Natural killer cell treated with Interleukin-12 subunit alpha and Interleukin-12 subunit beta and Interleukin-15 and Interleukin-18, amount 100 ng/mL, for 72 hours (primary cell): Measurements from ENCODE around the gene HOXD13. TPM values are rescaled to one million over a fixed set of nuclear protein-coding genes. Genes with fewer than 3 reads are reported as not detected.

Experiments used
- ATAC-seq, 2 donors: fragments of 150-1000 bp; cut with Tn5 transposase in 1 of 2; sonication (Bioruptor Pico), chemical (Tn5 transposase) in 1 of 2; 2 replicates each; pipeline ENCODE4 v1.10.0; 2021
- DNase-seq: peaks from one replicate; pipeline ENCODE4 v3.0.0; 2022; ENCODE audit warnings: low spot score
- H3K27ac Mint-ChIP-seq, 2 donors: 1 replicate in 1 of 2; 2 replicates in 1 of 2; pipeline ENCODE4 v1.8.0; 2022; ENCODE audit warnings: mixed read lengths in 2 of 2, mild to moderate bottlenecking in 1 of 2, moderate library complexity in 1 of 2
- H3K27me3 Mint-ChIP-seq, 2 donors: 1 replicate in 1 of 2; 2 replicates in 1 of 2; pipeline ENCODE4 v1.8.0; 2022; ENCODE audit warnings: mixed read lengths in 2 of 2
- H3K36me3 Mint-ChIP-seq: one replicate; pipeline ENCODE4 v1.8.0; 2022; ENCODE audit warnings: mixed read lengths
- H3K4me1 Mint-ChIP-seq, 2 donors: 1 replicate in 1 of 2; 2 replicates in 1 of 2; pipeline ENCODE4 v1.8.0; 2022; ENCODE audit warnings: low read depth in 2 of 2, mixed read lengths in 2 of 2, mild to moderate bottlenecking in 1 of 2
- H3K4me3 Mint-ChIP-seq: one replicate; pipeline ENCODE4 v1.8.0; 2022; ENCODE audit warnings: mixed read lengths
- H3K9me3 Mint-ChIP-seq: 2 replicates; pipeline ENCODE4 v1.8.0; 2022; ENCODE audit warnings: mixed read lengths
- total RNA-seq, 2 donors: library from RNA; stranded (reverse); gene quantifications; one replicate each; pipeline ENCODE4 v1.2.3, GENCODE V29; 2022

Gene HOXD13
- total RNA-seq, 2 donors from 2014 or later, result not detected

DNA sequence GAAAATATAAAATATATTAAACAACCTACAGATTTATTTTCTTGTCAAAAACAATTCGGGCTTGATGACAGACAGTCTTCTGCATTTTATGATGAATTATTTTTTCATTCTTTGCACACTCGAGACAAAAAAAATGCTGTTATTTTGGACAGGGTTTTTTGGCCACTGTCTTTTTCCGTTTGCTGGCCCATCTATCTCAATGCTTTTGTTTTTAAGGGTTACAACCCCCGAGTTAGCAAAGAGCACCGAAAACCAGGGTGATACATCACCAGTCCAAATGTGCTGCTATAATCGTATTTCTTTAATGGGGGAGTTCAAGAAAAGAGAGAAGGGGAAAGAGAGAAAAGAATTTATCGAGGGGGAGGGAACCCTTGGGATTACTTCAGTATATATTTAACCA lies 16.5 kb upstream of the HOXD13 start:
- no peaks in the 10 kb centered on the region for H3K9me3 Mint-ChIP-seq
- H3K27ac Mint-ChIP-seq, result no peak overlapping the region
- DNase-seq (no peak), ATAC-seq (no peak)
- H3K36me3 Mint-ChIP-seq, result peaks cover 30% of the 10 kb centered on the region
- peaks cover 5 to 7% of the 10 kb centered on the region in 2 donors for H3K4me1 Mint-ChIP-seq
- no peak overlapping the region for H3K4me3 Mint-ChIP-seq
- peaks cover 48 to 65% of the 10 kb centered on the region in 2 donors for H3K27me3 Mint-ChIP-seq

DNA sequence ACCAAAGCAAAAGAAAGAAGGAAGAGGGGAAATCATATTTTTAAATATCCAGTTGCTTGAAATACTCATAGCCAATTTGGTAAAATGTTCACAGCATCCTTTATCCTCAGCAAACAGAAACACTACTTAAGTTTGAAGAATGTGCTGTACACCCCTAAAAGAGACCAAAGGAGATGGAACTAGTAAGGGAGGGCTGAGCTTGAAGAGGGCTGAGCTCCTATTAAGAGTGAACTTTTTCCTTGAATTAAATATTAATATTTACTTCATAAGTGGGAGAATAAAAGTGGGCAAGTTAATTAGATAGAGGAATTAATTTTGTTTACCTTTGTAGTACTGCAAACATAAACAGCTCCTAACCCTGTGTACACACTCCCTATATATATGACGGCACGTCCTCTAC lies 15.7 kb upstream of the HOXD13 start:
- no peak for DNase-seq
- peaks cover 36% of the 10 kb centered on the region for H3K36me3 Mint-ChIP-seq
- no peak overlapping the region for H3K27ac Mint-ChIP-seq
- H3K4me3 Mint-ChIP-seq, result no peak overlapping the region
- peaks cover 51 to 67% of the 10 kb centered on the region in 2 donors for H3K27me3 Mint-ChIP-seq
- no peaks in the 10 kb centered on the region for H3K9me3 Mint-ChIP-seq
- H3K4me1 Mint-ChIP-seq, result peaks cover 5 to 7% of the 10 kb centered on the region in 2 donors
- ATAC-seq, result no peak

DNA sequence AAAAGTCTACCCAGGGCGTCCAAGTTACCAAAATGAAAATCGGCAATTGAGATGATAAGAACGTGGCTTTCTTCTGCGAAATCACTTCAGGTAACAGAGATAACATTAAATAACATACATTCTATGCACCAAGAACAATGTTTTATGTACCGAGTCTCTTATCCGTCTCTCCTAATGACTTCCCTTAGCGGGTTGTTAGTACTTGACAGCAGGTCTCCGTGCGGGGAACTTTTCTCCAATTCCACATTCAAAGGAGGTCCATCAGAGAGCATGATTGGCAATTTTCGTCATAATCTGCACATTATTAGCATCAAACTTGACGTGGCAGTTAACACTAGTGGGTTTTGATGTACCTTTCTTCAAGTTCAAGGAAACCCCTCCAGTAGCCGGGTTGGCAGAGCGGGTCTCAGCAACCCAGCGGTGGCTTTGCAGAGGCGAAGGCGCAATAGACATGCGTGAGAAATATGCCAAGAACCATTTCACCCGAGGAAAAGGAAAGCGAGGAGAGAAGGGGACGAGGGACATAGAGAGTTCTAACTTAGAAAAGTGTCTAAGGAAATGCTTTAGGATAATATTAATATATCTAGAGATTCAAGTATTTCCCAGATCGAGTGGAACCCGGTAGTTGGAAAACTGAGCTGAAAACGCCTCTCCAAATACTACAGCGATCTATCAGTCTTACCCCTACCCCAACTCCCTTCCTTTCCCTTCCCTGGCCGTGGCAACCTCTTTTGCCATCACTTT lies 13.8 kb upstream of the HOXD13 start:
- Mint-ChIP-seq H3K27me3 (peaks cover 42 to 71% of the 10 kb centered on the region in 2 donors), H3K4me3 (peak overlapping the region; percentile 65), H3K27ac (peak overlapping the region; percentile 51 to 77), H3K4me1 (peaks cover 5 to 8% of the 10 kb centered on the region in 2 donors), H3K9me3 (no peaks in the 10 kb centered on the region), H3K36me3 (peaks cover 40% of the 10 kb centered on the region)
- DNase-seq (no peak), ATAC-seq (no peak)

GRCh38 chr2:176079285-176079830 lies 13.2 kb upstream of the HOXD13 start:
- DNase-seq (no peak), ATAC-seq (no peak)
- H3K36me3 Mint-ChIP-seq, result peaks cover 42% of the 10 kb centered on the region
- peaks cover 45 to 72% of the 10 kb centered on the region in 2 donors for H3K27me3 Mint-ChIP-seq
- peak overlapping the region; percentile 51 to 77 for H3K27ac Mint-ChIP-seq
- H3K9me3 Mint-ChIP-seq, result no peaks in the 10 kb centered on the region
- H3K4me1 Mint-ChIP-seq, result peaks cover 5 to 9% of the 10 kb centered on the region in 2 donors
- H3K4me3 Mint-ChIP-seq, result peak overlapping the region; percentile 65

DNA sequence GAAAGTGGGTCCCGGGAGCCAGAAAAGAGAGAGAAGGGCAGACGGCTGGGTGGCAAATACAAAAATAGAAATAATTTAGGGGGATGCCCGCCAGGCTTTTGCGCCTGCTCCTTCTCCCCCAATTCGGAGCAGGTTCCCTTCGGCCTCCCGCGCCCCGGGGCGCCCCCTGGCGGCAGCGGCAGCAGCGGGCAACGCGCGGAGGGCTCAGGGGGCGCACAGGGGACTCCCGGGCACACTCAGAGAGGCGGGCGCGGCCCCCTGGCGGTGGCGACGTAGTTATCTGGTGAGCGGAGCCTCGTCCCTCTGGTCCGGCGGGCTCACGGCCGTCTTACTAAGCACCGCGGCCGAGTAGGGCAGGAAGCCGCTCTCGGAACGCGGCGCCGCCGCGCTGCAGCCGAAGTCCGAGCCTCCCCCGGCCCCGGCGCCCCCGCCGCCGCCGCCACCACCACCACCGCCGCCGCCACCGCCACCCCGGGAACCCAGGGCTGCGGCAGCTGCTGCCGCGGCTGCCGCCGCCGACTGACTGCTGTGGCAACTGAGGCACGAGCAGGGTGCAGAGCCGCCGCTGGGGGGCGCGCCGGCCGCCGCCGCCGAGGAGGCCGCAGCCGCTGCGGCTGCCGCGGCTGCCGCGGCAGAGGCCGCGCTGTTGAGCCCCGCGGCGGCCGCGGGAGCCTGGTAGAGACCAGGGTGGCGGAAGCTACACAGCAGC lies 12.5 kb upstream of the HOXD13 start:
- DNase-seq (no peak), ATAC-seq (peak in 1 of 2 donors; percentile 57)
- H3K27me3 Mint-ChIP-seq, result peaks cover 49 to 72% of the 10 kb centered on the region in 2 donors
- H3K9me3 Mint-ChIP-seq, result no peaks in the 10 kb centered on the region
- peak overlapping the region in 1 of 2 donors; percentile 77 for H3K27ac Mint-ChIP-seq
- peaks cover 40% of the 10 kb centered on the region for H3K36me3 Mint-ChIP-seq
- H3K4me3 Mint-ChIP-seq, result peak overlapping the region; percentile 65
- H3K4me1 Mint-ChIP-seq, result peaks cover 5 to 9% of the 10 kb centered on the region in 2 donors

GRCh38 chr2:176080540-176081375 lies 11.8 kb upstream of the HOXD13 start:
- peaks cover 5 to 9% of the 10 kb centered on the region in 2 donors for H3K4me1 Mint-ChIP-seq
- H3K4me3 Mint-ChIP-seq, result peak overlapping the region; percentile 32

DNA sequence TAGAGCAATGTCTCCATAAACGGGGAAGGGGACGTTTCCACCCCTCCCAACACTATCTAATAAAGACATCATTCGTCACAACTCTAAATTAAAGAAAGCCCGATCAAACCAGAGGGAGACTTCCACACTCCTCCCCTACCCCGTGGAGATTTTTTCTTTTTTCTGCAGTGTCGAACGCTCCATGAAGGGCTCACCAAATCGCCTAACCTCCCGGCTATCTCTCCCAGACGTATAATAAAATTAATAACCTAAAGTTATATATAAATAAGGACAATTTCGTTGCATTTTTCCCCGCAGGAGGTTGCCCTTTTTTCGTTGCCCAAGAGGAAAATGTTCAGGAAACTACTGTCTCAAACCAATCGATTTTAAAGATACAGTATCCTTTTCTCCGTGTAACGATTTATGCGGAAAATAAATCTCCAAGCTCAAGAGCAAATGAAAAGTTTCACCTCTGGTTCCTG lies 11.1 kb upstream of the HOXD13 start:
- ATAC-seq (no peak), DNase-seq (no peak)
- Mint-ChIP-seq H3K9me3 (no peaks in the 10 kb centered on the region), H3K27me3 (peaks cover 42 to 66% of the 10 kb centered on the region in 2 donors), H3K4me1 (peaks cover 5 to 9% of the 10 kb centered on the region in 2 donors), H3K4me3 (peak overlapping the region; percentile 32), H3K27ac (peak overlapping the region in 1 of 2 donors; percentile 21), H3K36me3 (peaks cover 29% of the 10 kb centered on the region)

More at GRCh38 chr2:176080540-176081375, 11.8 kb upstream of the HOXD13 start:
- peaks cover 45 to 69% of the 10 kb centered on the region in 2 donors for H3K27me3 Mint-ChIP-seq
- peaks cover 33% of the 10 kb centered on the region for H3K36me3 Mint-ChIP-seq
- no peak for DNase-seq
- no peak for ATAC-seq
- peak overlapping the region in 1 of 2 donors; percentile 21 for H3K27ac Mint-ChIP-seq
- no peaks in the 10 kb centered on the region for H3K9me3 Mint-ChIP-seq

DNA sequence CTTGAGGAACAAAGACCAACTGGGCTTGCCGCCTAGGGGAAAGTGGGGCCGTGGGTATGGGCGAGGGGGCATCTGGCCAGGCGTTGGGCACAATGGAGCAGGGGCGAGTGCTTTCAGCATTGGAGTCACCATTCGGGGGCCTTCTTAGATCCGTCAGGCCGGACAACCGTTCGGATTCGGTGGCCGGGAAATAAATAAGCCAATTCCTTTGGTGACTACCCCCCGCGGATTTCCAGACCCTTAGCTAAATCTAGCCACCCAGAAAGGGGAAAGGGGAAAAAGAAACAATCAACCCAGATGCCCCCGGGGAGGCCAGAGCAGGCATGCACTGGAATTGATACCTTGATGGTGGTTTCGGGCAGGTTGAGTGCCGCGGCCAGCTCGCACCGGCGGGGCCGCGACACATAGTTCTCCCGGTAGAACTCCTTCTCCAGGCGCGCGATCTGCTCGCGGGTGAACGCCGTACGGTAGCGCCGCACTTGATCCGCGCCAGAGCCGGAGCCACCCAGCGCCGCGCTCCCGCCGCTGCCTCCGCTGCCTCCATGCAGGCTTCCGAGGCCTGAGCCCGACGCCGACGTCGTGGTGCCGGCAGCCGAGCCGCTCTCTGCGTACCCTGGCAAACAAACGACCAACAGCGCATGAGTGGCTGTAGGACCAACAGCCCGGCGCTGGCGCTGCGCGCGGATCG lies 10.5 kb upstream of the HOXD13 start:
- Mint-ChIP-seq H3K4me3 (peak overlapping the region; percentile 32), H3K4me1 (peaks cover 5 to 9% of the 10 kb centered on the region in 2 donors), H3K27ac (peak overlapping the region in 1 of 2 donors; percentile 21), H3K27me3 (peaks cover 45 to 66% of the 10 kb centered on the region in 2 donors), H3K9me3 (no peaks in the 10 kb centered on the region), H3K36me3 (peaks cover 29% of the 10 kb centered on the region)
- no peak for ATAC-seq
- DNase-seq, result no peak

DNA sequence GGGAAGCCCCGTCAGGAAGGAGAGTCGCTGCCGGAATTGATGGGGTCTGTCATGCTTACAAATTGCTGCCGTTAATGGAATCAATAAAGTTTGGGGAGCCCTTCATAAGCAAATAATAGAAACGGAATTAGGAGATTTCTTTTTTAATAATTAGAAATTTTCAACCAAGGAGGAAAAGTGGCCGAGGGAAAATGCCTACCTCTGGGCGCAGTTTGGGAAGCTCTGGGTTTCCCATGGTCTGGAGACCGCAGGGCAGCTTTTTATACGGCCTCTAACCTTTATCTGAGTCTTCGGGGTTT lies 10.0 kb upstream of the HOXD13 start:
- Mint-ChIP-seq H3K36me3 (peaks cover 30% of the 10 kb centered on the region), H3K27me3 (peaks cover 47 to 71% of the 10 kb centered on the region in 2 donors), H3K27ac (peak overlapping the region in 1 of 2 donors; percentile 37), H3K4me3 (no peak overlapping the region), H3K9me3 (no peaks in the 10 kb centered on the region), H3K4me1 (peaks cover 5 to 9% of the 10 kb centered on the region in 2 donors)
- no peak for ATAC-seq
- DNase-seq, result no peak

DNA sequence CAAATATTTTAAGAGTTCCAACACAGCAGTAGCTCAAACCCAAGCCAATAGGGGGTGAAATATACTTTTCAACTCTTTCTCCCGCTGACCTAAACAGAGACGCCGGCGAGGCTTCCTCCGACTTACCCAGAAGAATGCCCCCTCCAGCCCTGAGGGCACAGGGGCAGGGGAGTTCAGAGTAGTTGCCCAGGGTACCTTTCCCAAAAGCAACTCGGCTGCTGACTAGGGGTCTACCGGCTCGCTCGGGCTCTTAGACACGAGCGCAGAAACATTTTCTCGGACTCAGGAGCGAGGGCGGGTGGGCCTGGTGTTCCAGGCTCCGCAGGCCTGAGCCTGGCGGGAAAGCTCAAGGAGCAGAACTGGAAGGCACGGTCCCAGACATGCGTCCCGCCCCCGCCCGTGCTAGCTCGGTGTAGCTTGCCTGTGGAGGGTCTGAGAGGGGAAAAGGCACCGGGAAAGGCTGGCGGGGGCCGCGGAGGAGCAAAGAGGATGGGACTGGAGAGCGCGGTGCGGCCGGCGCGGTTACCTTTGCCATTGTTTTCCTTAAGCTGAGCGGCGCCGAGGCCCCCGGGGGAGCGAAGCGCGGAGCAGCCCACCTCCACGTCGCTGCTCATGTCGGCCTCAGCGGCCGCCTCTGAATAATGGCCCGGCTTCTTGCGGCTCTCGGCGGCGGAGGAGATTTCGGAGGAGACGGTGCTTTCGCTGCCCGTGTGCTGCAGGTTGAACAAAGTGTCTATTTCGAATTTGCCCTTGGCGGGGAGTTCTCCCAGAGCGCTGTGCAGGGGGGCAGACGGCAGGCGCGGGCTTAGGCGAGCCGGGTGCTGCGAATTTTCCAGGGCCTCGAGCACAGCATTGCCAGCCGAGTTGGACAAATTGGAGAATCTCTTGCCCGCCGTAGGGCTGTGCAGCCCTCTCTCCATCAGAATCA lies 9.4 kb upstream of the HOXD13 start:
- Mint-ChIP-seq H3K9me3 (no peaks in the 10 kb centered on the region), H3K4me3 (peak overlapping the region; percentile 5), H3K36me3 (peaks cover 30% of the 10 kb centered on the region), H3K27me3 (peaks cover 47 to 76% of the 10 kb centered on the region in 2 donors), H3K4me1 (peaks cover 5 to 11% of the 10 kb centered on the region in 2 donors), H3K27ac (peak overlapping the region; percentile 37 to 40)
- no peak for DNase-seq
- peak in 1 of 2 donors; percentile 10 for ATAC-seq

- Mint-ChIP-seq H3K27me3 (peaks cover 45 to 75% of the 10 kb centered on the region in 2 donors), H3K4me1 (peaks cover 5 to 15% of the 10 kb centered on the region in 2 donors), H3K4me3 (peak within 1 kb of the TSS; percentile 5), H3K36me3 (peaks cover 24% of the 10 kb centered on the region), H3K27ac (peak within 1 kb of the TSS; percentile 37 to 40), H3K9me3 (no peaks in the 10 kb centered on the region)
- no peak for DNase-seq
- ATAC-seq, result no peak
These were observed 8.7 kb upstream of the HOXD13 start, which contains the start of gene EVX2 for GRCh38 chr2:176083796-176084261. TSS of gene EVX2 (minus strand) at chr2:176083962. CDS start at chr2:176083776, 186 bp downstream.
